Subcutaneous adipose tissue (tissue), 4 donors: Measurements from ENCODE around the gene PRRC2A. TPM values are rescaled to one million over a fixed set of nuclear protein-coding genes. Genes with fewer than 3 reads are reported as not detected.

ENCODE experiments used
- CTCF ChIP-seq: fragments of 450-650 bp; IDR thresholded peaks from one replicate; pipeline ENCODE4 v1.5.1; 2016; ENCODE audit warnings: low read depth, mild to moderate bottlenecking, control low read depth, antibody characterized with exemption, moderate library complexity
- total RNA-seq, 4 donors: library from RNA; depleted of rRNA; stranded (reverse); fragments of >200 nt; gene quantifications; one replicate each; pipeline ENCODE4 v1.1.0, GENCODE V29; 2016

Gene PRRC2A
- total RNA-seq, 4 donors from 2014 or later, result 36.0 to 79.5 (median 46.5) TPM

- TF ChIP-seq CTCF, result no peak
Observed at GRCh38 chr6:31658158-31658688, 37.7 kb downstream of the PRRC2A start.

- TF ChIP-seq CTCF, result no peak
Observed at GRCh38 chr6:31658983-31659648, 38.6 kb downstream of the PRRC2A start.

- no peak for TF ChIP-seq CTCF
Observed at GRCh38 chr6:31659649-31660380, 39.3 kb downstream of the PRRC2A start.

- no peak for TF ChIP-seq CTCF
Observed at GRCh38 chr6:31660381-31661261, 40.1 kb downstream of the PRRC2A start, which contains the start of gene C6orf47. C6orf47 (minus strand) TSS chr6:31660778; CDS start chr6:31659947, 831 bp downstream.

- no peak for TF ChIP-seq CTCF
Observed at GRCh38 chr6:31661262-31662123, 41.0 kb downstream of the PRRC2A start.

GRCh38 chr6:31662124-31662723 lies 41.7 kb downstream of the PRRC2A start:
- TF ChIP-seq CTCF, result no peak
